Stimulated activated CD4-positive, alpha-beta T cell treated with anti-CD3 and anti-CD28 coated beads, Interleukin-1b, Interleukin-23, amount 100 ng/mL, for 48 hours (primary cell): ENCODE measurements around the gene MAT2A.

Source experiments
- DNase-seq: peaks from one replicate; pipeline ENCODE4 v3.0.0-alpha.2; 2020

The MAT2A gene

DNA sequence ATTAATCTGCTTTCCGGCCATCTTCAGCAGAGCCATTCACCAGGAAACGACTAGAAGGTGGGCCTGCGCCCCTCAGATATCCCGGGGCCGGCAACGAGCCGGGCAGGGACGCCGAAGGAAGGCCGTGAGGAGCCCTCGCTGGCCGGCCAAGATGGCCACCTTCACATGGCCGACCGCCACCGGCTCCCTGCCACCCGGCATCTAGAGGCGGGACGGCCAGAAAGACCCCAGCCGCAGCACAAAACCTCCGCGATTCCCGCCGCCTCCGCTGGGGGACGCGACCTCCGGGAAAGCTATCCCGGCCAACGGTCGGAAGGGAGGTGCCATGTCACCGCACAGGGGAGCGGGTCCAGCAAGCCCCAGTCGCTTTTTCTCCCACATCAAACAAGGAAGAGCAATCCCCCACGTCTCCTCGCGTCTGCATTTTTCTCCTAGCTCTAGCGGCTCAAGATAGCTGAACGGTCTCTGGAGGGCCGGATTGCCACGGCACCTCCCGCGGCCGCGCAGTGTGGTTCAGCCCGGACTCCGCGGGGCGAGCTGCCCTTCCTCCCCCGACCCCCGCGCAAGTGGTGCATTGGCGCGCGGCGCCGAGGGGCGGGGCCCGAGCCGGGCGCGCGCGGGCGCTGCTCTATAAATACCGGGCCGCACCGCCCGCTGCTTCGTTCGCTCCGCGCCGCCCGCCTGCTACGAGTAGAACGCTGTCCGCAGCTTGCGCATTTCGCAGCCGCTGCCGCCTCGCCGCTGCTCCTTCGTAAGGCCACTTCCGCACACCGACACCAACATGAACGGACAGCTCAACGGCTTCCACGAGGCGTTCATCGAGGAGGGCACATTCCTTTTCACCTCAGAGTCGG, at the start of gene MAT2A:
Gene MAT2A, plus strand, starts transcription at position 662 of the 854 bp plus-strand sequence. Its CDS starts 120 bp downstream, at position 782.
- DNase-seq = peak; percentile 91

- no peak for DNase-seq
Observed at GRCh38 chr2:85490861-85491755, 47.9 kb upstream of the MAT2A start.

DNA sequence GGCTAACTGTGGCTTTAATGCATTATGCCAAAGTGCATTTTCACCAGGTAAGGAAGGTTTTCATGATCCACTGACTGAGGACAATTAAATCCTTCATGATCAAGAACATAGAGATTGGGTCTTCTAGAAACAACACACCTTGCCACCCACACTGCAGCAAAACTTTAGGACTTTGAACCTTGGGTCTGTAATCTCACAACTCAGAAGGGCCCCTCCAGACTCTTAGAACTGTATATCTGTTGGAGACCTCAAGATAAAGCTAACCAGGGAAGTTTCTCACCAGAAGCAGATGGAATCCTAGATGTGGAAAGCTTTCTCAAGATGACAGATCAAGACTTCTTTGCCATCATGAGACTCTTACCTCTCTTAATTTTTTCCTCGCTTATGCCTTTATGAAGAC, 42.5 kb upstream of the MAT2A start:
- no peak for DNase-seq

- no peak for DNase-seq
Observed at GRCh38 chr2:85497944-85498630, 40.9 kb upstream of the MAT2A start.

DNA sequence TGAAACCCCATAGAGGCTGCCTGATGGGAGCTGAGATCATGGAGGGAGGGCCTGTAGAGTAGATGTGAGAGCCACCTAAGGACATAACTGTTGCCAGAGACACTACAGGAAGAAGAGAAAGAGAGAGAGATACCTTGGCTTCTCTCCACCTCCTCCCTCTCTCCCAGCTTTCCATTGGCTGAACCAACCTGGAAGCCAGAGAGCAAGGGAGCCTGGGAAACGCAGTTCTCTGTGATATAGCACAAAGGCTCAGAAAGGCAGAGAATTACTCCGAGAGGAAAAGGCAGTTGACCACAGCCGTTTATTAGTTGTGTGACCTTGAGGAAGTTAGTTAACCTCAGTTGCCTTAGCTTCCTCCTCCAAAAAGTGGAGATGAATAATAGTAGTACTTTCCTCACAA, 37.7 kb upstream of the MAT2A start:
- DNase-seq = no peak

GRCh38 chr2:85502720-85503119, 36.2 kb upstream of the MAT2A start:
- DNase-seq = no peak

DNA sequence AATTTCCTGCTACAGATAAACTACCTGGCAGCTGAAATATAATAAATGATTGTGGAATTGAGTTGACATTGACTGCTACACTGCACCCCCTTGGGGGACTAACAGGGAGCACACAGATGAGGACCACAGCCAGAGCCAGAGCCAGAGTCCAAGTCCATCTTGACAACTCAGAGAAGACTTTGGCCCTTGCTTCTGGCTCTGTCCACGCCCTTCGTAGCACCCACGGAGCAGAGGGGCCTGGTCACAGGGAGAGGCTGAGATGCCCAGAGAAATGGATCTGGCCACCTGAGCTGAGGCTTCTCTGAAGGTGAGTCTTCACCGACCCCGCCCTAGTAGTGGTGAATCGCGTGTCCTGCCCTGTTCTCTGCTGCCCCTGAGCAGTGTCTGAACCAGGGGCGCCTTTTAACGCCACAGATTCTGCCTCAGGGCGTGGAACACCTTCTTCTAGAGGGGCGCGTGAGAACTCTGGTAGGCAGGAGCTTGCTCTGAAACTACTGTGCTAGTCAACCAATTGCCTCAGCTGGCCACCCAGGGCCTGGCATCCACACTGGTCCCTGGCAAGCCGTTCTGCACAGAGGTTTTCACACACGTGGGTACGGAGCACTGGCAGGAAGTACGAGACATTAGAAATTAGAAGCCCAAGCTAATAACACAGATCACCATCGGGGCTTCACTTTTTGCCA, 35.7 kb upstream of the MAT2A start:
- no peak for DNase-seq

GRCh38 chr2:85503851-85504777, 34.9 kb upstream of the MAT2A start:
- DNase-seq = no peak

- no peak for DNase-seq
Observed at GRCh38 chr2:85504778-85505261, 34.1 kb upstream of the MAT2A start.

DNA sequence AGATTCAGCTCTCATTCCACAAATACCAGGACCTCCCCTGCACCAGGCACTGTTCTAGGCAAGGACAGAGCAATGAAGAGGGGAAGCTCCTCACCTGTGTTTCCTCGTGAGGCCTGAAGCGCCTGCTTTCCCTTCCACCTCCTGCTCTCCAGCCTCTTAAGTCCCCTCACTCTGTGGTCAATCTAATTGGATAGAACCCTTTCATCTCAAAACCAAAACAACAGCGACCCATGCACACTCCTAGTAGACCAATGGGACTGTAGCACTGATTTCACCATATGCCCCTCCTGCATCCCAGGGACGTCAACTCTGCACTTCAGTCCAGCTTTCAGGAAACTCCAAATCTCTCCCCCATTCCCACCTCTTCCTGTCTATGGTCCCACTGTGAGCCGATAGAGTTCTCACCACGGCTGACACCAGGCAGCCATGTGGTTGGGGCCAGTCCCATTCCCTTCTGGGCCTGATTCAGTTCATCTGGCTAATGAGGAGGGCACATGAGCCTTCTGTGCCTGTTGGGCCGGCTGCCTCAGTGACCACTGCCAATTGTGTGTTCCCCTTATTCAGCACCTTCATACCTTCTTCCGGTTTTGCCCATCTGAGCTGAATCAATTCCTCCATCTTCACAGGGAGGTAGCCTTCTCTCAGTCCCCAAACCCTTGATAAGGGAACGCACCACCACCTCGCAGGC, 33.3 kb upstream of the MAT2A start:
- no peak for DNase-seq

DNA sequence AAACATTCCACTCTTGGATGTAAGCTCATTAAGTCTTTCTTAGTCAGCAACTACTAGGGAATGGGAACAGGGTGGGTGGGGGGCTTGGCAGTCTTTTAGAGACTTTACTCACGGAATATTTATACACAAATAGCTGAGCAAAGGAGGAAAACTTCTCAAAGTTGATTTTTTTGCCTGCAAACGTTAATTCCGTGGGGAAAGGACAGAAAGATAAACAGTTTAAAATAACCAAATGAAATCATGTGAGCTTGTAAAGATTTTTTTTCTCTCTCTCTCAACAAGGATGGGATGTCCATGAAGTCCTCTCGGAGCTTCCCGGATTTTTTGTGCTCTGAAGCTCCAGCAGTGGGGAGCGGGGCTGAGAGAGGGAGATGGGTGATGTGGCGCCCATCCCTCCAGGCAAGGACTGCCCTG, 32.2 kb upstream of the MAT2A start:
- no peak for DNase-seq

GRCh38 chr2:85511008-85511811, 27.8 kb upstream of the MAT2A start:
- DNase-seq = no peak

- no peak for DNase-seq
Observed at GRCh38 chr2:85514323-85514722, 24.6 kb upstream of the MAT2A start.

DNA sequence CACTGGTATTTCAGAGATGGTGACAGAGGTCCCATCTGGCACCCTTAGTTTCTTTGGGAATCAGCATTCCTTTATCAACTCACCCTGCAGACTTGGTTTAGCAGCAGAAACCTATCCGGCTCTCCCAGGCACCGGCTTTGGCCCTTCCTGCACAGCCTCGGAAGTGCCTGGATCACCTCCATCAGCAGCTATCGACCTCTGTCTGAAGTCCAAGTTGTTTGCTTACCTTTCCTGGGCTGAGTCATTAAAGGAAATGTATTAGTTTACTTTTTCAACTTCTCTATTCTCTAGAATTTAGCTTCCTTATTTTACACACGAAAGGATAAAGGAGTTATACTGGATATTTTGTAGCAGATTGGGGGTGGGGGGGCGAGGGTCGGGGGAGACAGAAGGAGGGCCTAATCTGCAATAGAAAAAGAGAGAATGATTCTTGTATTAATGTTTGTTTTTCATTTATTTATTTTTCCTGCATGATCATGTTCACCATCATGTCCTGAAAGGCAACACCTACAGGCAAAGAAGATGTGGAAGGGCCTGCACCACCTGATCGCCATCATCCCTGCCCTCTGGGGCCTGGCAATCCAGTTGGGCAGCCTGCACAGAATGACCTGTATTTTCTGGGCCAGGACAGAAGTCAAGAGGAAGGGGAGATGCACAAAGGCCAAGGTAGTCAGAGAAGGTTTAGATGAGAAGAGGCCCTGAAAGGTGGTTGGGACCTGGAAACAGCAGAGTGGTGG, 22.1 kb upstream of the MAT2A start:
- DNase-seq = no peak

GRCh38 chr2:85522090-85522647, 16.8 kb upstream of the MAT2A start:
- DNase-seq = no peak

- DNase-seq = no peak
Observed at GRCh38 chr2:85523062-85523902, 15.7 kb upstream of the MAT2A start.

DNA sequence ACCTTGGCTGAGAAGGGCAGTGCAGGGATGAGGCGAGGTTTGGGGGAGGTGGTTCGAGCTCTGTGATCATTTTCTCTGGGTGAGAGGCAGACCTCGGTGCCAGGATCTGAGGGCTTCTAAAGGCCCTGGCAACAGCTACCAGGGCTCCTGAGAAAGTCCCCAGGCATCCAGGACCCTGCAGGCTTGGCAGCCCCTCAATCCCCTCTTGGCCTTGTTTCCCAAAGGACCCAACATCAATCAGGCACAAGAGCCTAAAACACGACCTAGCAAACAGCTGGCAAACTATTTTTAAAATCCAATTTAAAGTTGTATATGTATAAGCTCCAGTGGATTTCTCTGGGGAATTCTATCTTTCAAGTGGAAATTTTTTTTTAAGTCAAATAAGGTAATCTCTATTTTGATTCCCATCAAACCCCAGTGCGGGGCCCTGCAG, 15.0 kb upstream of the MAT2A start:
- DNase-seq = no peak
